Measurements from ENCODE around the gene ZFX. TPM values are rescaled to one million over a fixed set of nuclear protein-coding genes. Genes with fewer than 3 reads are reported as not detected.
A peak's percentile ranks its signal among the peaks of the same experiment; 100 is the strongest.

The ZFX gene
- total RNA-seq, 1 donor from 2014 or later = 72.8 TPM

DNA sequence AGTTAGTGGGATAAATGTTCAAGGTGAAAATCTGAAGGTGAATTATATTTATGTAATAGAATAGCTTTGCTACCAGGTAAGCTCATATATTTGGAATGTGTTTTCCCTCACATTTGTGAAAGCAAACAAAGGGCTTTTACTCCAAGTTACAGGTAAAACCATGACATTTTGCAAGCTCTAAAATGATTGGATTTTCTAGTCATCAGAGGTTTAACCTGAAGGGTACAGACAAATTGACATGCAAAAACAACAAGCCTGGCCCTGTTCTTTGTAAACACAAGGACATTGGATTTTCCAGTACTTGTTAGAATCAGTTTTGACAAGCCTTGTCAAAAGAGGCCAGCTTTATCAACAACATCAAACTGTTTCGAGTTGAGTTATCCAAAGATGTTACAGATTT, 51.7 kb downstream of the ZFX start:
- no peak for DNase-seq (ENCODE audit: low spot score)
- Mint-ChIP-seq H3K36me3 (ENCODE audit: low read depth) (peaks cover 9% of the 10 kb centered on the region), H3K27me3 (ENCODE audit: low read depth) (no peaks in the 10 kb centered on the region), H3K4me3 (ENCODE audit: unreplicated experiment) (no peak overlapping the region), H3K4me1 (ENCODE audit: low read depth) (peaks cover 72% of the 10 kb centered on the region), H3K27ac (ENCODE audit: unreplicated experiment) (no peak overlapping the region), H3K9me3 (ENCODE audit: low read depth) (no peaks in the 10 kb centered on the region)
- TF ChIP-seq, protein P1, sequence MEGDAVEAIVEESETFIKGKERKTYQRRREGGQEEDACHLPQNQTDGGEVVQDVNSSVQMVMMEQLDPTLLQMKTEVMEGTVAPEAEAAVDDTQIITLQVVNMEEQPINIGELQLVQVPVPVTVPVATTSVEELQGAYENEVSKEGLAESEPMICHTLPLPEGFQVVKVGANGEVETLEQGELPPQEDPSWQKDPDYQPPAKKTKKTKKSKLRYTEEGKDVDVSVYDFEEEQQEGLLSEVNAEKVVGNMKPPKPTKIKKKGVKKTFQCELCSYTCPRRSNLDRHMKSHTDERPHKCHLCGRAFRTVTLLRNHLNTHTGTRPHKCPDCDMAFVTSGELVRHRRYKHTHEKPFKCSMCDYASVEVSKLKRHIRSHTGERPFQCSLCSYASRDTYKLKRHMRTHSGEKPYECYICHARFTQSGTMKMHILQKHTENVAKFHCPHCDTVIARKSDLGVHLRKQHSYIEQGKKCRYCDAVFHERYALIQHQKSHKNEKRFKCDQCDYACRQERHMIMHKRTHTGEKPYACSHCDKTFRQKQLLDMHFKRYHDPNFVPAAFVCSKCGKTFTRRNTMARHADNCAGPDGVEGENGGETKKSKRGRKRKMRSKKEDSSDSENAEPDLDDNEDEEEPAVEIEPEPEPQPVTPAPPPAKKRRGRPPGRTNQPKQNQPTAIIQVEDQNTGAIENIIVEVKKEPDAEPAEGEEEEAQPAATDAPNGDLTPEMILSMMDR (IDR thresholded peaks at IDR 0.05) = no peak

DNA sequence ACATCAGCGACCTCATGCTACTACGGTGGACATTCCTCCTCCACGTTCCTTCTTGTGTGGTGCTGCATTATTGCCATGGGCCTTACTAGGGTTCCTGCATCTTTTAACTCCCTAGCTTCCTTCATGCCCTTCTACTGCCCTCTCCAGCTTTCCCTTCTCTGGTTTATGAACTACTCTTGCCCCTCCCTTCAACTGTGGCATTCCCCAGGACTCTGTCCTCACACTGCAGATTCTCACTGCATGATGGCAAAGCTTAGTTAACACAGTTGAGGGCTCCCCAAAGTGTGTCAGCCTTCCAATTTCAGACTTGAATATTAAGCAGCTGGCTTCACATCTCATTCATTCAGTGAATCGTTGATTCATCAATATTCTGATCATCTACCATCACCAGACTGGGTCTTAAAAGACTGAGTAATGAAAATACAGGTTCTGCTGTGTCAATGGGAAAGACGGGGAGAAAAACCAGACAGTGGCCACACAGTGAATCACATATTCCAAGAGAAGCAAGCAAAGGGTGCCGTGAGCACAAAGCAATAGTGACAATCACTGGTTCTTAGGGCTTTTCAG, 53.0 kb downstream of the ZFX start:
- DNase-seq (ENCODE audit: low spot score) = no peak
- no peaks in the 10 kb centered on the region for H3K9me3 Mint-ChIP-seq (ENCODE audit: low read depth)
- H3K27ac Mint-ChIP-seq (ENCODE audit: unreplicated experiment) = peak overlapping the region; percentile 57
- H3K27me3 Mint-ChIP-seq (ENCODE audit: low read depth) = no peaks in the 10 kb centered on the region
- peaks cover 10% of the 10 kb centered on the region for H3K36me3 Mint-ChIP-seq (ENCODE audit: low read depth)
- H3K4me1 Mint-ChIP-seq (ENCODE audit: low read depth) = peaks cover 70% of the 10 kb centered on the region
- no peak overlapping the region for H3K4me3 Mint-ChIP-seq (ENCODE audit: unreplicated experiment)
- TF ChIP-seq, protein P1 (IDR thresholded peaks at IDR 0.05) = no peak

DNA sequence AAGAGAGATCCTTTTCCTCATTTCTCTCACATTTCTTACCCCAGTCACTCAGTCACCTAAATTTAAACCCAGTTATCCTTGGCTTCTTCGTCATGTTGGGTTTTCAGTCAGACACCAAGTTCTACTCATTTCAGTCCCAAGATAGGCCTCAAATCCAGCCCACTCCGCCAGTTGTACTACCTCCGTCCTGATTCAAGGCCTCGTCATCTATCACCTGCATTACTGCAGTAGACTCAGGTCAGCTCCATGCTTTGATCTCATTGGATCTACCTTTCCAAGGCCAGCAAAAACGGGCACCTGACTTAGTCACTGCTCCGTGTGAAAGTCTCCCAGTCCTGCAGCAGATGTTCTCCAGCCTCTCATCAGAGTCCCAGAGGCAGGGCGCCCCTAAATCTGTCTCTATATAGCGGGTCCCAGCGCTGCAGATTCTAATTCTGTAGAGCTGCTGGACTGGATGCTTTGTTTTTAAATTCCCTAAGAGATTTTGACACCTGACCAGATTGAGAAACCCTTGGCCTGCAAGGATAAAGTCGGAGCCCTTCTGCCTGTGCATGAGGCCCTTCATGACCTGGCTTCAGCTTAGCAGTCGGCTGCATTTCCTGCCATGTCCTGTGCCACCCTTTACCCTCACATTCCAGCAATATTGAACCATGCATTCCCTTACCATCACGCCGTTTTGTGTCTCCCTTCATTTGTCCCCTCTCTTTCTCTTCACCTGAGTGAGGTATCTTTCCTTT, 53.7 kb downstream of the ZFX start:
- H3K27ac Mint-ChIP-seq (ENCODE audit: unreplicated experiment) = peak overlapping the region; percentile 34
- H3K4me3 Mint-ChIP-seq (ENCODE audit: unreplicated experiment) = no peak overlapping the region
- peaks cover 15% of the 10 kb centered on the region for H3K36me3 Mint-ChIP-seq (ENCODE audit: low read depth)
- H3K4me1 Mint-ChIP-seq (ENCODE audit: low read depth) = peaks cover 73% of the 10 kb centered on the region
- DNase-seq (ENCODE audit: low spot score) = no peak
- no peaks in the 10 kb centered on the region for H3K27me3 Mint-ChIP-seq (ENCODE audit: low read depth)
- TF ChIP-seq, protein P1 (IDR thresholded peaks at IDR 0.05) = no peak
- H3K9me3 Mint-ChIP-seq (ENCODE audit: low read depth) = no peaks in the 10 kb centered on the region

DNA sequence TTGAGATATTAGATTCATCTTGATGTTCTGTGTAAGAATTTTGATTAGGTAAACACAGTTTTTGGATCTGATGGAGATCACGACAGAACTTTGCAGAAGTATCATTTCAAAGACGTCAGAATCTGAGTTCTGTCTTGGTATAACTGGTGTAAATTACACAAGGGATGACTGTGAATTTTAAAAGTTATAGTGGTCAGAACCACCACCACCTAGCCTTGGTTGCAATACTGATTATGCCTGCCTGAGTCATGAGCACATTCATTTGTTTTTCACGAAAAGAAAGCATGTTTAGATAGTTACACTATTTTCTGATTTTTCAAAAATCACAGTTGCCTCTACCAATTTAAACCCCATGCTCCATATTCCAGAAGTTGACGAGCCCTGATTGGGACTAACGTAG, 54.8 kb downstream of the ZFX start:
- H3K9me3 Mint-ChIP-seq (ENCODE audit: low read depth) = no peaks in the 10 kb centered on the region
- peaks cover 19% of the 10 kb centered on the region for H3K36me3 Mint-ChIP-seq (ENCODE audit: low read depth)
- TF ChIP-seq, protein P1 (IDR thresholded peaks at IDR 0.05) = no peak
- H3K27ac Mint-ChIP-seq (ENCODE audit: unreplicated experiment) = no peak overlapping the region
- no peaks in the 10 kb centered on the region for H3K27me3 Mint-ChIP-seq (ENCODE audit: low read depth)
- H3K4me3 Mint-ChIP-seq (ENCODE audit: unreplicated experiment) = no peak overlapping the region
- peaks cover 67% of the 10 kb centered on the region for H3K4me1 Mint-ChIP-seq (ENCODE audit: low read depth)
- DNase-seq (ENCODE audit: low spot score) = no peak

DNA sequence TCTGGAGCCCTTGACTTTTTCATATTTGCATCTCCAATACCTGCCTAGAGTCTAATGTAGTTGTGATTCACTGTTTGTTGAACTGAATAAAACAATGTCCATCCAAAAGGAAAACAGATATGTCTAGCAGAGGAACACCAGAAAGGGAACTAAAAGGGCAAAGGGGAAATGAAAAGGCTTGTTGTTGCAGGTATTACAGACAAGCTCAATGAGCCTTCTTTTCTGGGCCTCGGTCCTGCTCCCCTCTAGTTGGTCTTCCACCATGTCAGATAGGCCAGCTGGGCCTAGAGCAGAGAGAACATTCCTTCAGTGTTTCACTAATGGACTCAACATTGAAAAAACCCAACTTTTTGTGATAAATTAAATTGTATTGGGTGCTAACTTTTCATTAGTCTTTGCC, 55.4 kb downstream of the ZFX start:
- TF ChIP-seq, protein P1 (IDR thresholded peaks at IDR 0.05) = no peak
- Mint-ChIP-seq H3K36me3 (ENCODE audit: low read depth) (peaks cover 21% of the 10 kb centered on the region), H3K27ac (ENCODE audit: unreplicated experiment) (no peak overlapping the region), H3K9me3 (ENCODE audit: low read depth) (no peaks in the 10 kb centered on the region), H3K27me3 (ENCODE audit: low read depth) (no peaks in the 10 kb centered on the region), H3K4me1 (ENCODE audit: low read depth) (peaks cover 64% of the 10 kb centered on the region), H3K4me3 (ENCODE audit: unreplicated experiment) (no peak overlapping the region)
- no peak for DNase-seq (ENCODE audit: low spot score)
